UCSD-AML1 (cell line): Measurements from ENCODE around the gene ATP5PO.

Source experiments
- DNase-seq: peaks from one replicate; lab custom pipeline; 2025; ENCODE audit not compliant: unreplicated experiment; lab: John Stamatoyannopoulos, UW

The ATP5PO gene

DNA sequence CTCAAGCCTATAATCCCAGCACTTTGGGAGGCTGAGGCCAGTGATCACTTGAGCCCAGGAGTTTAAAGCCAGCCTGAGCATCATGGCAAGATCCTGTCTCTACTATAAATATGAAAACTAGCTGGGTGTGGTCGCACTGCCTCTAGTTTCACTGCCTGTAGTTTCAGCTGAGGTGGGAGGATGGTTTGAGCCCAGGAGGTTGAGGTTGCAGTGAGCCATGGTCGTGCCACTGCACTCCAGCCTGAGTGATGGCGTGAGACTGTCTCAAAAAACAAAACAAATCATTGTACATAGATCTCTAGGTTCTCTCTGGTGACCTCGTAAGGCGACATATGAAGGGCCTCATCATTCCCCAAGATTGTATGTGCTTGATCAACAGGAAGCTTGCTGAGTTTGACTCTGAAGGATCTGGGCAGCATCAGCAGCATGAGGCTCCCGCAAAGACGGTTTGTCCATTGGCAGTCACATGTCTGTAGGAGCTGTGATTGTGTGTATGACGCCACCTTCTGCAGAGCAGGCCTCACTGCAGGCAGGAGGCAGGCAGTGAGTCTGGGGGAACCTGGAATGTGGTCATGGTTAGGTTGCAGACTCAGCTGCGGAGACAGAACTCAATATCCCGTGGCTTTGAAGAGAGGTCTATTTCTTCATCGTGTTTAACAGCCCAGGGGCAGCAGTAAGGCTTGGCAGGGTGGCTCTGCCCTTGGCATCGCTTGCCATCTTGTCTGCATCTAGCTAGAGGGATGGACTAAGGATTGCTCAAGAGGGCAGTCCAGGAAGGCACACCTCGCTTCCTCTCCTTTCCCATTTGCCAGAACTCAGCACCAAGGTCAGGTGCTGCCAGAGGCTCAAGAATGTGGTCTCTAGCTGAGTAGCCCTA lies 14.0 kb downstream of the ATP5PO start:
- peak; percentile 23 for DNase-seq

DNA sequence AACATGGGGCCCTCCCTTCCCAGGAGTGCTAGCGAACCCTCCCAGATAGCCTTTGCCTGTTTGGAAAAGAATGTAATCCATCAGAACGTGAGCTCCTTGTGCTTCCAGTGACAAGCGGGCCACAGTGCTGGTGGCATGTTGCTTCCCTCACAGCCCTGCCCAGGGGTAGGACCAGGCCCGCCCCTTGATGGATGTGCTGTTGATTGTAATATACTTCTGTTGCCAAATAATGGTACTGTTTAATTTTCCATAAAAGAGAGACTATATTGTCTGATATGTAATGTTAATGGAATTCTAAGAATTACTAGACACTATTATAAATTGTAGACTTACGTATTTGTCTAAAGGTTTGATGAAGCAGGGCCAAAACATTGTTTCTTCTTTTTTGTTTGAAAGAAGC lies 16.4 kb downstream of the ATP5PO start:
- no peak for DNase-seq

DNA sequence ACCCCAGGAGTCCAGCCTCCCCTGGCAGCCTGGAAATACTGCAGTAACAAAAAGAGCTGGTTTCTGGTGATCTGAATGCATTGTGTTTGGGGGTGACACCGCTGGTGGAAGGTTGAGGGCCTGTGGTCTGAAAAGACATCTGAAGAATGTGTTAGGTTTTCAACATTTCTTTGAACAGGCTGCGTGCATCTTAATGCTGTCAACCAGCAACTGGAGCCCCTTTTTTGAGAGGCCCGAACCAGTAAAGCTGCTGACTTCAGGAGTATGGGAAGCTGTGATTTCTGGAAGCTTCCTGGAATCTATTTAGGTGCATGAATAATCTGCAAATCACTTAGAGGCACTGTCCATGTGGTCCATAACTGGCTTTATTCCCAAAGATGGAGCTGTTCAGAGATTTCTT lies 17.0 kb downstream of the ATP5PO start:
- no peak for DNase-seq

DNA sequence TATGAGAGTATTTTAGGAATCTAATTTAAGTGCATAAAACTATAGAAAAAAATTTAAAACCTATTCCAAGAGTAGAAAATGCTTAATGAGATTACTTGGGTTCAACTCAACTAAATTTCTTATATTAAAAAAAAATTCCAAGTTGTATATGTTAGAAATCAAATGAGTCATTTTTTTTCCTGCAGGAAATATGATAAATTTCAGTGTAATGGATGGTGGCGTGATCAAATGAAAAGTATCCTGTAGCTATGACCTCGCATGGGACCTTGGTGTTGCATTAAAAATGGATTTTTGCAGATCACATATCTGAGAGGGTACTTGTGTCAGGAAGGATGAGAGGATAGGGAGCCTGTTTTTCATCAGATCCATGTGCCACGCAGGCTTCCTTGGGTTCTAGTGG lies 17.9 kb downstream of the ATP5PO start:
- DNase-seq: no peak

DNA sequence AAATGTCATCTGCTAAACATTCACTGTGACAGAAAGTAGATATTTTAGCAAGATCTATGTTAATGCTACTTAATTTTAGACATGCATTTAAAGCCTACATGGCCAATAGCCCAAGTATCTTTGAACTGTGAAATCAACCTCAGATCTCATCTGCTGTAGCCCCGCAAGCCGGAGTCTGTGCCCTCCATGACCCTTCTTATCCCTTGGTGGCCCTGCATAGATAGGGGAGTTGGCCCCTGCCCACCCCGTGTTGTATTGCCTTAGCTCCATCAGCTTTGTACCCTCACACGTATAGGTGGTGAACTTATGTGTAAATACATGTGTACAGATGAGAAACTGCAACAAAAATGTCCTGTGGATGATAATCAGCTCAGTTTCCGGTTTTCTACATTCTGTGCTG lies 18.5 kb downstream of the ATP5PO start:
- no peak for DNase-seq

DNA sequence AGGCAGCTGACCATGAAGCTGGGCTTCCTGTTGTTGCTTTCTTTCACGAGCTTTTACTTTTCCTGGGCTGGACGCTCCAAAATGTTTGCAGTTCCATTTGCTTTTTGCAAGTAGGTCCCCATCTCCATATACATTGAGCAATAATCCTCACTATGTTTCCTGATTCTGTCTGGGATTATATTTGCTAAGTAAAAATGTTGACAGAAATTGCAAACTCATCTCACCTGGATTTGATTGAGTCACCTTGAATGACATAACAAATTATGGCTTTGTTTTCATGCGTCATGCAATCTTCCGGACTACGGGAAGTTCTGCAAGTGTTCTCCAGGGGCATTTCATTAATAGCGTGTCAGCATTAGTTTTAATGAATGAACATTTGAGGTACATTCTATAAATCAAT lies 18.9 kb downstream of the ATP5PO start:
- DNase-seq: no peak

DNA sequence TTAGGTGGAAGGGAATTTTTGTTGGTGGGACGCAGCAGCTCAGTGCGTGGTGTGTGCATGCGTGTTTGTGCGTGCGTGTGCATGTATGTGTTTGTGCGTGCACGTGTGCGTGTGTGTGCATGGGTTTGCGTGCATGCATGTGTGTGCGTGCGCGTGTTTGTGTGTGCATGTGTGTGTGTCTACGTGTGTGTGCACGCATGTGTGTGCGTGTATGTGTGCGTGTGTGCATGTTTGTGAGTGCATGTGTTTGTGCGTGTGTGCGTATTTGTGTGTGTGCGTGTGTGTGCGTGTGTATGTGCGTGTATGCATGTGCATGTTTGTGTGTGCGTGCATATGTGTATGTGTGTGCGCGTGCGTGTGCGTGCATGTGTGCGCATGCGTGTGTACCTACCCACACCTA lies 20.2 kb downstream of the ATP5PO start:
- no peak for DNase-seq

DNA sequence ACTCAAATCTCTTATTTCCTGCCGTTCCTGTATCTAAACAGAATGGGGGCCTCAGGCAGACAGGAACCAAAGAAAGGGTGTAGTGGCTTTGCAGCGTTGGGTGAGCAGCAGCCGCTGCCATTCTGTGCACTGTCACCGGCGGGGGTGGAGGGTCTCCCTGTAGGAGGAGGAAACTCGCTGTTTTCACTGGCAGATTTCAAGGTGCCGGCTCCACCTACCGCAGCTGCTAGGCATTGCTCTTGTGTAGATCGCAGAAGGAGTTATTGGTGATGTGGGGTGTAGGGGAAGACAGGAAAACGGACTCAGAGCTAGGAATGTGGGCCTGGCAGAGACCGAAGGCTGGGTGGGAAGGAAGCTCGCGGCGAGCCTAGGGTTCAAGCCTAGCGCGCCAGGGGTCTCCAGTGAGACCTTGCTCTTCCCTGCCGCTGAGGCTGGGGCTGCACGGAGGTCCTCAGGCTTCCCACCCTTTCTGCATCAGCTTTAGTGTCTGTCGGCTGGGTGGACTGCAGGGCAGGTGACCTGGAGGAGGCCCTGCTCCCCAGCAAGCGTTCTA lies 20.8 kb downstream of the ATP5PO start:
- peak; percentile 76 for DNase-seq

DNA sequence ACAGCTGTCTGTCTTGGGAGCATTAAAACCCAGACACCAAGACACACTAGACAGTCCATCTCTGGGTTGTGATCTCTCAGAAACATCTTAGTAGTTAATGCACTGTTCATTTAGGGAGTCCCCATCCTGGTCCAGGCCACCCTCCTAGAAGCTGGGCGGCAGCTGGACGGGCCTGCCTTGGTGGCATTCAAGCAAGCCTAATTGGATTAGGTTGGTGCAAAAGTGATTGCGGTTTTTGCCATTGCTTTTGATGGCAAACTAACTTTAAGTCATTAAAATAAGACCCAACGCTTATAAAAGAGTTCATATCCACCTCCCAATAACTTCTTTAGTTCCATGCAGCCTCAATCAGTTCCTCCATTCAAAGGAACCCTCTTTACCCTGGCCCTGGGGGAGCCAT lies 21.7 kb downstream of the ATP5PO start:
- DNase-seq: no peak

DNA sequence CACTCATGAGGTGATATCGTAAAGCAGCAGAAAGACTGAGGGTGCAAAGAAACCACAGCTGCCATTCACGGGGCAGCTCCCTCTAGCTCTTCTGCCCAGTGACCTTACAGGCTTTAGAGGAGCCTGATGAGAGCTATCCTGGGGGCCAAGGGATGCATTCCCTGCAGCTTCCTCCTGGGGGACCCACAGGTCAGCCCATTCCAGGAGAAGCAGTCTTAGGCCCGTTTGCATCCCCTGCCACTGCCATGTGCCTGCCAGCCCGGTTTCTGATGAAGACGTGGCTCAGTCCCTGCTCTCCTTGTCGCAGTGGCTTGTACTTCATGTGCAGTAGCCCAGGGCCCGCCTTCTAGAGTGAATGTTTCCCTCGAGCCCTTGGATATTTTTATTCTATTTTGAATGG lies 22.8 kb downstream of the ATP5PO start:
- no peak for DNase-seq

DNA sequence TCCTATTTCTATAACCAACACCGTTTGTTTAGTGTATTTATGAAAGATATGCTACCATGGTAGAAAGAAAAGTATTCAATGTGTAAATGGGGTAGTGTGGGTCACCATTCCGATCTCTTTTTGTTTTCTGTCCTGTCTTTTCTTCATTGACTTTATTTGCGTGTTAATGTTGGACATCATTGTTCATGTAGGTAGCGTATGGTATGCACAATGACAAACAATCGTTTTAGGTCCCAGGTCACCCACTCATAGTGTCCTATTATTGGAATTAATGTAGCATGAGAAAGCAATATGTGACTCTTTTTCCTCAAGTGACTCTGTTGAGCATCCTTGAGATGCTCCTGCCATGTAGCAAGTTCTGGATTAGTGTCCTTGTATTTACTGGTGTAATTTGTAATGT lies 25.4 kb downstream of the ATP5PO start:
- no peak for DNase-seq

DNA sequence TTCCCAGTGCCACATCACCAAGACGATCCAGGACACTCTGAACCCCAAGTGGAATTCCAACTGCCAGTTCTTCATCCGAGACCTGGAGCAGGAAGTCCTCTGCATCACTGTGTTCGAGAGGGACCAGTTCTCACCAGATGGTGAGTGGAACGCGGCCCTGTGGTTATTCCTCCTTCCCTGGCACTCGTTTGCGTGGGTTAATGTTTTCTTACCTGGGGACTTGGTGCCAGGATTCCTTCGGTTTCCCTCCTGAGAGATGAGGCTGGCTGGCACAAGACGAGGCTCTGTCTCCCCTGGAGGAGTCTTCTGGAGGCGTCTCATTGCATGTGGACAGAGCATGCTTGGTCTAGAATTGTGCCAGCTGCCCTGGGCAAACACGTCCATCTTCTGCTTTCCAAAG lies 29.3 kb downstream of the ATP5PO start:
- DNase-seq: no peak

DNA sequence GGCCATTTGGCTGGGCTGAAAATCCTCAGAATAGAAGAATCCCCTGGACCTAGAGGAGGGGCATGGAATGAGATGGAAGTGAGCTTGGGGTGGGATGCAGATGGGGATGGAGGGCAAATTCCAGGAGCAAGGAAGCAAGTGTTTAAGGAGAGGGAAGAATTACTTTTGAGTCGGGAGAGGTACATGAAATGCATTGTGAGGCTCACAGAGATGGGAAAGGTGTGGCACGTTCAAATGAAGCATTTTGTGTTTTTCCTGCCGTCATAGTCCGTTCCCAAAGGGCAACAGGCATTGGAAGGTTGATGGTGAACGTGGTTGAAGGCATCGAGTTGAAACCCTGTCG lies 30.5 kb downstream of the ATP5PO start:
- no peak for DNase-seq

DNA sequence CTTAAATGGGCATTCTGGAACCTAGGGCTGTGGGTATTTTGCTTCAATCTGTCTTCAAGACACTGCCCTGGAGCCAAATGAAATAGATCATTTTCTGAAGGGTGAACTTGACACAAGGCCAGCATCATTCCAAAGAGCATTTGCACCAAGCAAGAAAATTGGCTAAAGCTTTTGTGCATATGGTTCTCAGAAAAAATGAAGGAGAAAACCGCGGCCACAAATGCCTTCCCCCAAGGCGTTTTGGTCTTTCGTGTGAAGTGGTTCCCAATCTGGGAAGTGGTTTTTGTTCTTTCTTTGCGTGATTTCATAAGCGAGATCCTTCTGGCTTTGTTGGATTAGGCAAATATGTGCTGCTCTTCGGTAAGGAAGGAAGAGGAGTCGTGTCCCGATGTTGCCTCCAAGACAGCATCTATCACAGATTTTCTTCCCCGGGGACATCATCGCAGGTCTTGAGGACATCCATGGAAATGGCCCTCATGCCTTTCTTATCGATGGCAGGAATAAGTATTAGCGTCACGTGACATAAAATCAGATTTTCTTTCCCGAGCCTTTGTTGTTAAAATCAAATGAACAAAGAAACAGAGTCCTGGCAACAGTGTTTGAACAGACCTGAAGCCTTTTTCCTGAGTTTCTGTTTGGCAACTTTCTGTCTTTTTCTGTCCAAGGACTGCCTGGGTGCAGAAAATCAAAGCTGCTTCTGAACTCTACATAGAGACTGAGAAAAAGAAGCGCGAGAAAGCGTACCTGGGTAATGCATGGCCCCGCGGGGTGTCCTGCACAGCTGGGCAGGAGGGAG lies 31.0 kb downstream of the ATP5PO start:
- no peak for DNase-seq

DNA sequence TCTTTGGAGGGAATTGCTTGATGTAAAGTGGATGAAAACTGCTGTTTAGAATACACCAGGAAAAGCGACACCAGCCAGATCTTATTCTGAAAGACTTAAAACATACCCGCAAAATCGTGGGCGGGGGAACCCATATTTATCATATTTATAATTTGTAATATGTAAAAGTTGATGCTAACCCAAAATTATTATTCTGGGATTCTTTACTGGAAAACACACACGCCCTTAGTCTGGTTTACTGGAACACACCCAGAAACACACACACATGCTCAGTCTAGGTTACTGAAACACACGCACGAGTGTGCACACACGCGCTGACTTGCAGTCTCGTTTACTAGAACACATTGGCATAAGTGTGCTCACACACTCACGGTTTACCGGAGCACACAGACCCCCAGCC lies 32.5 kb downstream of the ATP5PO start:
- DNase-seq: no peak

DNA sequence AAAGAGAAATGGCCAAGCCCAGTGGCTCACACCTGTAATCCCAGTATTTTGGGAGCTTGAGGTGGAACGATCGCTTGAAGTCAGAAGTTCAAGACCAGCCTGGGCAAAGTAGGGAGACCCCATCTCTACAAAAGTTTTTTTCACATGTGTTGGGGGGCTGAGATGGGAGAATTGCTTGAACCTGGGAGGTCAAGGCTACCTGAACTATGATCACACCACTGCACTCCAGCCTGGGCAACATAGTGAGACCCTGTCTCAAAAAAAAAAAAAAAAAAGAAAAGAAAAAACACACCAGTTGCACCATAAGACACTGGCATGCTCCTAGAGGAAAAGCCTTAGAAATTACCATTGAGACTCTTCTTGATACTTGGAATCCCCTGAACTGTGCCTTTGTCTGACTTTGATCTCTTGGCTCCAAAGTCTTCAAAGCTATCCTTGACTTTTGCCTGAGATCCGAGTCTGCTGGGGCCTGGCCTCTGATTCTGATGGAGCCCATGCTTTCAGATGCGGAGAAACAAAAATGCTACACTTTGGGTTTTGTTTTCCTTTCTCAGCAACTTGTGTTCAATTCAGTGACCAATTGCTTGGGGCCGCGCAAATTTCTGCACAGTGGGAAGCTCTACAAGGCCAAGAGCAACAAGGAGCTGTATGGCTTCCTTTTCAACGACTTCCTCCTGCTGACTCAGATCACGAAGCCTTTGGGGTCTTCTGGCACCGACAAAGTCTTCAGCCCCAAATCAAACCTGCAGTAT lies 33.7 kb downstream of the ATP5PO start:
- DNase-seq: no peak

DNA sequence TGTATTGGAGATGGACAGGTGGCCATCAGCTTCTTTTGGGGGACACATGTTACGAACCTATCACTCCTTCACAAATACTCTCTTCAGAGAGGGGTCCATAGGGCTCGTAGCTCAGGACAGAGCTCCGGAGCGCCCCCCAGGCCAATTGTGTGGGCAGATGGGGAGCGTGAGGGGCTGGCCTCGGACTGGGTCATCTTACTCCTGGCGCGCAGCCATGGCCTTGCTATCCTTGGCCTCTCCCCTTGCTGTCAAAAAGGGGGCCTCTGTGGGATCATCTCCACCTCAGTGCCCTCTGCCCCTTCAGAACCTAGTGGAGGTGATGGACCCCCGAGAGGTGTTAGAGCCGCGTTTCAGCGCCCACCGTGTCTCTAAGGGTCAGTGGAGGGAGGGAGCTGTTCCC lies 35.0 kb downstream of the ATP5PO start:
- DNase-seq: no peak

DNA sequence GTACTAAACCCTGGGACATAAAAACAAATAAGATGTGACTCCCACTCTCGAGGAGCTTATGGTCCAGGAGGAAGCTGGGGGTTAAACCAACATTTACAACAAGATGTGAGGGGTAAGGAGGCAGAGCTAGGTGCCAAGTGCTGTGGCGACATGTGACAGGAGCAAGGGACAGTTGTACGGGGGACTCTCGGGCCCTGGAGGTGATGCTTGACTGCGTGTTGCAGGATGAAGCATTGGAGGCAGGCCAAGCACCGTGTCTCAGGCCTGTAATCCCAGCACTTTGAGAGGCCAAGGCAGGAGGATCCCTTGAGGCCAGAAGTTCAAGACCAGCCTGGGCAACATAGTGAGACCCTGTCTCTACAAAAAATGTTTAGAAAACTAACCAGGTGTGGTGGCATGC lies 36.8 kb downstream of the ATP5PO start:
- no peak for DNase-seq

DNA sequence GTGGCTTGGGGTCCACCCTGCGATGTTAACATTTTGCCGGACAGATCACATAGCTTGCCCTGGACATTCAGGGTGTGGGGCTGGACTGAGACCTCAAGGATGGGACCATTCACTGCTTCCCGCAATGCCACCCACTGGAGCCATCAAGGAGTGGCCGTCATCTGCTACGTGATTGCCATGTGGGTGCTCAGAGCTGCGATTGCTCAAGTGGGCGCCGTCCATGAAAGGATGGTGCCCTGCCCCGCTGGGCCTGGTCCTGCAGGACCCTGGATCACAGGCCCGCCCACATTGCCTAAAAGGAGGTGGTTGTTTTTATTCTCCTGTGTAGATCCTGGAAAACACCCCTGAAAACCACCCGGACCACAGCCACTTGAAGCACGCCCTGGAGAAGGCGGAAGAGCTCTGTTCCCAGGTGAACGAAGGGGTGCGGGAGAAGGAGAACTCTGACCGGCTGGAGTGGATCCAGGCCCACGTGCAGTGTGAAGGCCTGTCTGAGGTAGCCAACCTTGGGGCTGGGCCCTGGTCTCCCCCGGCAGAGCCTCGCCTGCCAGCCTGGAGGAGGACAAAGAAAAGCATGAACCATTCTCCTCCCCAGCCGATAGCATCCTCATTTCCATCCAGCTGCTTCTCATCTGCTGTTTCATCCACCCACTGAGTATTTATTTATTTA lies 40.4 kb downstream of the ATP5PO start:
- no peak for DNase-seq

DNA sequence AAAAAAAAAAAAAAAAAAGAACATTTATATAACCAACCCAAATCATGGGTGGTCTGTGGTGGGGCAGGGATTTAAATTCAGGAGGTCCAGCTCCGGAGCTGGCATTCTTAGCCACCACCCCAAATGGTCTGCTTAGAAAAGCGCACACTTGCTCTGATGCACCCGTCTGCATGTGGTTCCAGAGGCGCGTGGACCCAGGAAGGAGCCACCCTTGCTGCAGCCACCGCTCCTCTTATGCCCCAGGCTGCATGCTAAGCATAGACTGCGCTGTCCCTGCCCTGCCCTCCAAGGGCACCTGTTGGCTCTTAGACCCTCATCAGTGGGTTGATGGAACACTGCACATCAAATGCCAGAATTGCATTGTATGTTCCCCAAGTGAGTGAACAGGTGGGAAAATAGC lies 41.4 kb downstream of the ATP5PO start:
- DNase-seq: no peak
